PC-9 (cell line): ENCODE measurements around the gene RTF2.
"Not testable (repeated sequence)": the region's sequence is repeated elsewhere in the genome, so short reads cannot be mapped to it uniquely, and the experiment has no call there.

Source experiments
- EZH2 ChIP-seq: fragments of 200-600 bp; sonication (generic); IDR thresholded peaks from 2 replicates; pipeline ENCODE4 v1.8.0; 2017; ENCODE audit warnings: antibody characterized with exemption, low read depth
- TF ChIP-seq, protein P1 (sequence below): fragments of 200-600 bp; sonication (generic); conservative IDR thresholded peaks from 2 replicates; pipeline ENCODE4 v1.6.1; 2017; ENCODE audit warnings: mixed run types, antibody characterized with exemption, mild to moderate bottlenecking, moderate library complexity

DNA sequence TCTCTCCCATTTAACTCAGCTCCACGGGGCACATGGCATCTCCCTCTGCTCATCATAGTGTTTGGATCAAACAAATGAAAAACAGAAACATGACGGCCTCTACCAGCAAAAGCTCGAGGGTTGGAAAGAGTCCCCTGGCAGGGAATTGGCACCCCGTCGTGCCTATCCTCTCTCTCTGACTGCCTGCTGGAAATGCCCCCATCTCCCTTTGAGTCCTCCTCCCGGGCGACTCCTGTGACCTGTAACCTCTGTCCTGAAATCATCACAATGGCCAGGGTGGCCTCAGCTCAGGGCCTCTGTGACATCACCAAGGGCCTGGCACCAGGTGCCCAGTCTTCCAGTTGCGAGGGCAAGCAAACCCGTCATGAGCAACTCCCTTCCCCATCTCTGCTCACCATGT, 64.5 kb downstream of the RTF2 start, which contains the start of gene FAM209B:
- TF ChIP-seq, protein P1, sequence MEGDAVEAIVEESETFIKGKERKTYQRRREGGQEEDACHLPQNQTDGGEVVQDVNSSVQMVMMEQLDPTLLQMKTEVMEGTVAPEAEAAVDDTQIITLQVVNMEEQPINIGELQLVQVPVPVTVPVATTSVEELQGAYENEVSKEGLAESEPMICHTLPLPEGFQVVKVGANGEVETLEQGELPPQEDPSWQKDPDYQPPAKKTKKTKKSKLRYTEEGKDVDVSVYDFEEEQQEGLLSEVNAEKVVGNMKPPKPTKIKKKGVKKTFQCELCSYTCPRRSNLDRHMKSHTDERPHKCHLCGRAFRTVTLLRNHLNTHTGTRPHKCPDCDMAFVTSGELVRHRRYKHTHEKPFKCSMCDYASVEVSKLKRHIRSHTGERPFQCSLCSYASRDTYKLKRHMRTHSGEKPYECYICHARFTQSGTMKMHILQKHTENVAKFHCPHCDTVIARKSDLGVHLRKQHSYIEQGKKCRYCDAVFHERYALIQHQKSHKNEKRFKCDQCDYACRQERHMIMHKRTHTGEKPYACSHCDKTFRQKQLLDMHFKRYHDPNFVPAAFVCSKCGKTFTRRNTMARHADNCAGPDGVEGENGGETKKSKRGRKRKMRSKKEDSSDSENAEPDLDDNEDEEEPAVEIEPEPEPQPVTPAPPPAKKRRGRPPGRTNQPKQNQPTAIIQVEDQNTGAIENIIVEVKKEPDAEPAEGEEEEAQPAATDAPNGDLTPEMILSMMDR, result not testable (repeated sequence)
- TF ChIP-seq EZH2, result not testable (repeated sequence)
